K562 (cell line): ENCODE data around the gene ITPR2. TPM values are rescaled to one million over a fixed set of nuclear protein-coding genes. Genes with fewer than 3 reads are reported as not detected.

Source experiments
- BRCA1 ChIP-seq, 2 experiments: fragments of 450-650 bp in 1 of 2; sonication (generic) in 1 of 2; formaldehyde crosslinking in 1 of 2; IDR thresholded peaks; 2 replicates each; pipeline versions ENCODE4 v1.5.0 to v1.6.1; 2017 to 2020; ENCODE audit warnings: mild to moderate bottlenecking in 1 of 2, missing genetic modification reagents in 1 of 2
- EP400 ChIP-seq: fragments of 450-650 bp; IDR thresholded peaks from 2 replicates; pipeline ENCODE4 v1.6.1; 2017; ENCODE audit warnings: antibody characterized with exemption, mild to moderate bottlenecking, moderate library complexity
- HDAC2 ChIP-seq: fragments of 450-650 bp; IDR thresholded peaks from 2 replicates; pipeline ENCODE4 v1.6.1; 2016; ENCODE audit warnings: mild to moderate bottlenecking
- HIVEP1 ChIP-seq: fragments of 250-450 bp; sonication (Bioruptor Pico); IDR thresholded peaks from 2 replicates; pipeline ENCODE4 v1.4.0; 2020; ENCODE audit warnings: mild to moderate bottlenecking
- MTA2 ChIP-seq: fragments of 450-650 bp; IDR thresholded peaks from 2 replicates; pipeline ENCODE4 v1.6.1; 2016; ENCODE audit warnings: low read depth
- RAD21 ChIP-seq, 2 experiments: fragments of 250-450 bp in 1 of 2; fragments of 450-650 bp in 1 of 2; sonication (Bioruptor Pico) in 1 of 2; formaldehyde crosslinking in 1 of 2; IDR thresholded peaks in 1 of 2; conservative IDR thresholded peaks in 1 of 2; 2 replicates each; pipeline versions ENCODE4 v1.4.0 to v1.8.0; 2020 to 2022; ENCODE audit warnings: mild to moderate bottlenecking in 2 of 2, moderate library complexity in 1 of 2
- RB1 ChIP-seq: fragments of 450-650 bp; IDR thresholded peaks from 2 replicates; pipeline ENCODE4 v1.6.1; 2017; ENCODE audit warnings: low read depth, mild to moderate bottlenecking
- SLC30A9 ChIP-seq: fragments of 250-450 bp; sonication (Bioruptor Pico); IDR thresholded peaks from 2 replicates; pipeline ENCODE4 v1.8.0; 2022; ENCODE audit warnings: mild to moderate bottlenecking, moderate library complexity
- ZNF75A ChIP-seq: fragments of 450-650 bp; formaldehyde crosslinking; IDR thresholded peaks from 2 replicates; pipeline ENCODE4 v1.4.0; 2020; ENCODE audit warnings: mild to moderate bottlenecking
- ZNF764 ChIP-seq: fragments of 250-450 bp; sonication (Bioruptor Pico); IDR thresholded peaks from 2 replicates; pipeline ENCODE4 v1.4.0; 2020; ENCODE audit warnings: low read depth, mild to moderate bottlenecking, moderate library complexity
- polyA plus RNA-seq, 8 experiments: library from polyadenylated mRNA; depleted of rRNA in 4 of 8; stranded (reverse) in 5 of 8; unstranded in 3 of 8; fragments of >200 nt; fragmentation: Nextera tagmentation in 2 of 8; fragmentation: Illumina TruSeq in 1 of 8; extraction: Ambion mirVana in 2 of 8; extraction: Trizol in 1 of 8; gene quantifications; 2 replicates each; pipeline versions ENCODE4 v1.2.1 to v1.2.3, GENCODE V29; 2011 to 2014; ENCODE audit warnings: inconsistent platforms in 1 of 8, missing spikeins in 1 of 8
- total RNA-seq, 7 experiments: library from RNA; depleted of rRNA in 6 of 7; stranded (reverse); fragments of >200 nt in 6 of 7; fragmentation: Illumina TruSeq in 2 of 7; extraction: Trizol in 2 of 7; gene quantifications; 2 replicates each; pipeline versions ENCODE4 v1.2.1 to v1.2.3, GENCODE V29; 2011 to 2021; ENCODE audit warnings: low replicate concordance in 1 of 7
- TF ChIP-seq, protein P1 (sequence below): IDR thresholded peaks from 3 replicates; pipeline ENCODE4 v1.6.1; 2011; ENCODE audit warnings: borderline replicate concordance, mild to moderate bottlenecking, moderate library complexity; ENCODE audit not compliant: insufficient read length; ENCODE audit errors: extremely low read depth
- TF ChIP-seq, protein P2 (sequence below), 2 experiments: fragments of 450-650 bp in 1 of 2; sonication (generic) in 1 of 2; formaldehyde crosslinking in 1 of 2; IDR thresholded peaks in 1 of 2; conservative IDR thresholded peaks in 1 of 2; 2 replicates each; pipeline versions ENCODE4 v1.6.1 to v1.8.1; 2016 to 2023; ENCODE audit warnings: mild to moderate bottlenecking in 2 of 2, moderate library complexity in 2 of 2, inconsistent platforms in 1 of 2, missing genetic modification reagents in 1 of 2
- TF ChIP-seq, protein P3 (sequence below): sonication (generic); formaldehyde crosslinking; IDR thresholded peaks from 2 replicates; pipeline ENCODE4 v1.5.0; 2020; ENCODE audit warnings: missing genetic modification reagents
- TF ChIP-seq, protein P4 (sequence below), 2 experiments: IDR thresholded peaks; 2 replicates each; pipeline ENCODE4 v1.6.1; 2012; ENCODE audit warnings: improper control_type of control experiment in 2 of 2, low read depth in 2 of 2, low read length in 2 of 2, borderline replicate concordance in 1 of 2
- TF ChIP-seq, protein P5 (sequence below): sonication (generic); formaldehyde crosslinking; IDR thresholded peaks from 2 replicates; pipeline ENCODE4 v1.8.0; 2022; ENCODE audit warnings: mild to moderate bottlenecking, missing genetic modification reagents
- TF ChIP-seq, protein P6 (sequence below): fragments of 450-650 bp; IDR thresholded peaks from 2 replicates; pipeline ENCODE4 v1.6.1; 2016; ENCODE audit warnings: mild to moderate bottlenecking

The ITPR2 gene
- total and polyA plus RNA-seq, 9 of the 15 experiments (the other 6 are each of a cell fraction or from before 2014, with no cell fraction given) = 0.21 to 3.3 (median 0.95) TPM

DNA sequence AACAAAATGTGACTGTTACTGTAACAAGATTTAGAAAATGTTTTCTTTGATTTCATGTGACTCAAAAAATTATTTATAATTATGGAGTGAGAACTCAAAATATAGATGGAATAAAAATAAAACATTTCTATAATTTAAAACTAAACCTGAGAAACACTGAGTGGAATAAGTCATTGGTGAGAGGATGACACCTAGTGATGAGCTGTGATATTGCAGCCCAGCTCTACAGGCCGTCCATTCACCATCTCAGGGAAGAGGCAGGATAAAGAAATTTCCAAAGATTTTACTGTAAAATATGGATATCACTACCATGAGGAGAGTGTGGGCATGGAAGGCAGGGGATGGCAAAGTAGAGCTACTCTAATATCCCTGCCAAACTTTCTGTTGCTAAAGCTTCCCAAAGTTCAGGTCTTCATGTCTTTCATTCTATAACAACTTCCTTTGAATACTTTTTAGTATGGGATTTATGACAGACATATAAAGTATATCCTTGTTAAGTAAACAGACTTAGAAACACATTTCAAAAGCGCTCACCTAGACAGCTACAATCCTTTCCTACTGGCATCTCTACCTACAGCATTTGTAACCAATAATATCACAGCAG is 308.0 kb downstream of the ITPR2 start (continued):
- TF ChIP-seq, protein P1, sequence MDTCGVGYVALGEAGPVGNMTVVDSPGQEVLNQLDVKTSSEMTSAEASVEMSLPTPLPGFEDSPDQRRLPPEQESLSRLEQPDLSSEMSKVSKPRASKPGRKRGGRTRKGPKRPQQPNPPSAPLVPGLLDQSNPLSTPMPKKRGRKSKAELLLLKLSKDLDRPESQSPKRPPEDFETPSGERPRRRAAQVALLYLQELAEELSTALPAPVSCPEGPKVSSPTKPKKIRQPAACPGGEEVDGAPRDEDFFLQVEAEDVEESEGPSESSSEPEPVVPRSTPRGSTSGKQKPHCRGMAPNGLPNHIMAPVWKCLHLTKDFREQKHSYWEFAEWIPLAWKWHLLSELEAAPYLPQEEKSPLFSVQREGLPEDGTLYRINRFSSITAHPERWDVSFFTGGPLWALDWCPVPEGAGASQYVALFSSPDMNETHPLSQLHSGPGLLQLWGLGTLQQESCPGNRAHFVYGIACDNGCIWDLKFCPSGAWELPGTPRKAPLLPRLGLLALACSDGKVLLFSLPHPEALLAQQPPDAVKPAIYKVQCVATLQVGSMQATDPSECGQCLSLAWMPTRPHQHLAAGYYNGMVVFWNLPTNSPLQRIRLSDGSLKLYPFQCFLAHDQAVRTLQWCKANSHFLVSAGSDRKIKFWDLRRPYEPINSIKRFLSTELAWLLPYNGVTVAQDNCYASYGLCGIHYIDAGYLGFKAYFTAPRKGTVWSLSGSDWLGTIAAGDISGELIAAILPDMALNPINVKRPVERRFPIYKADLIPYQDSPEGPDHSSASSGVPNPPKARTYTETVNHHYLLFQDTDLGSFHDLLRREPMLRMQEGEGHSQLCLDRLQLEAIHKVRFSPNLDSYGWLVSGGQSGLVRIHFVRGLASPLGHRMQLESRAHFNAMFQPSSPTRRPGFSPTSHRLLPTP = peak; percentile 5
- TF ChIP-seq ZNF764 (CRISPR knock-in tag) = peak; percentile 99
- no peak for TF ChIP-seq BRCA1 (IDR thresholded peaks at IDR 0.05)
- TF ChIP-seq BRCA1 (CRISPR knock-in tag; IDR thresholded peaks at IDR 0.05) = no peak
- TF ChIP-seq, protein P2, sequence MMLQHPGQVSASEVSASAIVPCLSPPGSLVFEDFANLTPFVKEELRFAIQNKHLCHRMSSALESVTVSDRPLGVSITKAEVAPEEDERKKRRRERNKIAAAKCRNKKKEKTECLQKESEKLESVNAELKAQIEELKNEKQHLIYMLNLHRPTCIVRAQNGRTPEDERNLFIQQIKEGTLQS (IDR thresholded peaks at IDR 0.05) = no peak
- TF ChIP-seq, protein P2 (CRISPR knock-in tag; conservative IDR thresholded peaks at IDR 0.05) = no peak
- TF ChIP-seq, protein P3, sequence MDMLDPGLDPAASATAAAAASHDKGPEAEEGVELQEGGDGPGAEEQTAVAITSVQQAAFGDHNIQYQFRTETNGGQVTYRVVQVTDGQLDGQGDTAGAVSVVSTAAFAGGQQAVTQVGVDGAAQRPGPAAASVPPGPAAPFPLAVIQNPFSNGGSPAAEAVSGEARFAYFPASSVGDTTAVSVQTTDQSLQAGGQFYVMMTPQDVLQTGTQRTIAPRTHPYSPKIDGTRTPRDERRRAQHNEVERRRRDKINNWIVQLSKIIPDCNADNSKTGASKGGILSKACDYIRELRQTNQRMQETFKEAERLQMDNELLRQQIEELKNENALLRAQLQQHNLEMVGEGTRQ (CRISPR knock-in tag) = no peak
- TF ChIP-seq MTA2 = no peak
- TF ChIP-seq, protein P4, sequence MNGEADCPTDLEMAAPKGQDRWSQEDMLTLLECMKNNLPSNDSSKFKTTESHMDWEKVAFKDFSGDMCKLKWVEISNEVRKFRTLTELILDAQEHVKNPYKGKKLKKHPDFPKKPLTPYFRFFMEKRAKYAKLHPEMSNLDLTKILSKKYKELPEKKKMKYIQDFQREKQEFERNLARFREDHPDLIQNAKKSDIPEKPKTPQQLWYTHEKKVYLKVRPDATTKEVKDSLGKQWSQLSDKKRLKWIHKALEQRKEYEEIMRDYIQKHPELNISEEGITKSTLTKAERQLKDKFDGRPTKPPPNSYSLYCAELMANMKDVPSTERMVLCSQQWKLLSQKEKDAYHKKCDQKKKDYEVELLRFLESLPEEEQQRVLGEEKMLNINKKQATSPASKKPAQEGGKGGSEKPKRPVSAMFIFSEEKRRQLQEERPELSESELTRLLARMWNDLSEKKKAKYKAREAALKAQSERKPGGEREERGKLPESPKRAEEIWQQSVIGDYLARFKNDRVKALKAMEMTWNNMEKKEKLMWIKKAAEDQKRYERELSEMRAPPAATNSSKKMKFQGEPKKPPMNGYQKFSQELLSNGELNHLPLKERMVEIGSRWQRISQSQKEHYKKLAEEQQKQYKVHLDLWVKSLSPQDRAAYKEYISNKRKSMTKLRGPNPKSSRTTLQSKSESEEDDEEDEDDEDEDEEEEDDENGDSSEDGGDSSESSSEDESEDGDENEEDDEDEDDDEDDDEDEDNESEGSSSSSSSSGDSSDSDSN (IDR thresholded peaks at IDR 0.05; ENCODE audit: borderline replicate concordance in 1 of 2, low read depth in 2 of 2, low read length in 2 of 2) = no peak
- TF ChIP-seq HDAC2 = no peak
- TF ChIP-seq HIVEP1 (CRISPR knock-in tag) = no peak
- peak; percentile 59 to 60 for TF ChIP-seq RAD21 (CRISPR knock-in tag; conservative IDR thresholded peaks at IDR 0.05 in 1 of 2, IDR thresholded peaks at IDR 0.05 in 1 of 2)
- TF ChIP-seq, protein P5, sequence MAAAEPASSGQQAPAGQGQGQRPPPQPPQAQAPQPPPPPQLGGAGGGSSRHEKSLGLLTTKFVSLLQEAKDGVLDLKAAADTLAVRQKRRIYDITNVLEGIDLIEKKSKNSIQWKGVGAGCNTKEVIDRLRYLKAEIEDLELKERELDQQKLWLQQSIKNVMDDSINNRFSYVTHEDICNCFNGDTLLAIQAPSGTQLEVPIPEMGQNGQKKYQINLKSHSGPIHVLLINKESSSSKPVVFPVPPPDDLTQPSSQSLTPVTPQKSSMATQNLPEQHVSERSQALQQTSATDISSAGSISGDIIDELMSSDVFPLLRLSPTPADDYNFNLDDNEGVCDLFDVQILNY (CRISPR knock-in tag) = no peak
- TF ChIP-seq, protein P6, sequence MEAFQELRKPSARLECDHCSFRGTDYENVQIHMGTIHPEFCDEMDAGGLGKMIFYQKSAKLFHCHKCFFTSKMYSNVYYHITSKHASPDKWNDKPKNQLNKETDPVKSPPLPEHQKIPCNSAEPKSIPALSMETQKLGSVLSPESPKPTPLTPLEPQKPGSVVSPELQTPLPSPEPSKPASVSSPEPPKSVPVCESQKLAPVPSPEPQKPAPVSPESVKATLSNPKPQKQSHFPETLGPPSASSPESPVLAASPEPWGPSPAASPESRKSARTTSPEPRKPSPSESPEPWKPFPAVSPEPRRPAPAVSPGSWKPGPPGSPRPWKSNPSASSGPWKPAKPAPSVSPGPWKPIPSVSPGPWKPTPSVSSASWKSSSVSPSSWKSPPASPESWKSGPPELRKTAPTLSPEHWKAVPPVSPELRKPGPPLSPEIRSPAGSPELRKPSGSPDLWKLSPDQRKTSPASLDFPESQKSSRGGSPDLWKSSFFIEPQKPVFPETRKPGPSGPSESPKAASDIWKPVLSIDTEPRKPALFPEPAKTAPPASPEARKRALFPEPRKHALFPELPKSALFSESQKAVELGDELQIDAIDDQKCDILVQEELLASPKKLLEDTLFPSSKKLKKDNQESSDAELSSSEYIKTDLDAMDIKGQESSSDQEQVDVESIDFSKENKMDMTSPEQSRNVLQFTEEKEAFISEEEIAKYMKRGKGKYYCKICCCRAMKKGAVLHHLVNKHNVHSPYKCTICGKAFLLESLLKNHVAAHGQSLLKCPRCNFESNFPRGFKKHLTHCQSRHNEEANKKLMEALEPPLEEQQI = no peak
- TF ChIP-seq ZNF75A (CRISPR knock-in tag) = no peak
- no peak for TF ChIP-seq EP400
- no peak for TF ChIP-seq SLC30A9 (CRISPR knock-in tag)
- no peak for TF ChIP-seq RB1
